OCI-LY1 (cell line): ENCODE data around the gene MUS81.

Experiments
- H2AFZ ChIP-seq: fragments of 200-600 bp; sonication (generic), shearing (Covaris generic); 2 replicates; pipeline ENCODE4 v1.6.0; 2014; ENCODE audit warnings: antibody characterized with exemption, mild to moderate bottlenecking, low read length
- H3F3A ChIP-seq: fragments of 200-600 bp; sonication (generic), shearing (Covaris generic); 2 replicates; pipeline ENCODE4 v1.6.0; 2014; ENCODE audit warnings: mild to moderate bottlenecking, antibody characterized with exemption, low read length, moderate library complexity; ENCODE audit not compliant: insufficient read depth
- H3K27ac ChIP-seq: fragments of 200-600 bp; sonication (generic); 2 replicates; pipeline ENCODE4 v1.5.1; 2014; ENCODE audit warnings: low read length, mixed run types, mild to moderate bottlenecking, low read depth; ENCODE audit not compliant: poor library complexity, severe bottlenecking
- H3K27me3 ChIP-seq: fragments of 200-600 bp; sonication (generic); 2 replicates; pipeline ENCODE4 v1.6.0; 2014; ENCODE audit warnings: antibody characterized with exemption, mild to moderate bottlenecking, low read length, moderate library complexity; ENCODE audit not compliant: insufficient read depth
- H3K36me3 ChIP-seq: fragments of 200-600 bp; sonication (generic); 2 replicates; pipeline ENCODE4 v1.6.1; 2014; ENCODE audit warnings: mild to moderate bottlenecking, antibody characterized with exemption, low read length, moderate library complexity, mixed read lengths; ENCODE audit not compliant: insufficient read depth
- H3K4me1 ChIP-seq: fragments of 200-600 bp; sonication (generic); 2 replicates; pipeline ENCODE4 v1.5.1; 2014; ENCODE audit warnings: mild to moderate bottlenecking, low read length, moderate library complexity; ENCODE audit not compliant: insufficient read depth, severe bottlenecking
- H3K4me2 ChIP-seq: fragments of 200-600 bp; sonication (generic), shearing (Covaris generic); 2 replicates; pipeline ENCODE4 v1.6.1; 2014; ENCODE audit warnings: low read length
- H3K4me3 ChIP-seq: fragments of 200-600 bp; sonication (generic); 2 replicates; pipeline ENCODE4 v1.5.1; 2014; ENCODE audit warnings: low read length, low read depth, mild to moderate bottlenecking, mixed read lengths; ENCODE audit not compliant: poor library complexity, severe bottlenecking
- H3K79me2 ChIP-seq: fragments of 200-600 bp; shearing (Covaris generic); 2 replicates; pipeline ENCODE4 v1.6.1; 2016; ENCODE audit warnings: mixed run types, low read length, mixed read lengths; ENCODE audit not compliant: insufficient read depth
- H3K9ac ChIP-seq: fragments of 200-600 bp; sonication (generic), shearing (Covaris generic); 2 replicates; pipeline ENCODE4 v1.6.1; 2014; ENCODE audit warnings: mild to moderate bottlenecking, low read length, mixed read lengths
- H3K9me2 ChIP-seq: fragments of 200-600 bp; sonication (generic), shearing (Covaris generic); 2 replicates; pipeline ENCODE4 v1.6.1; 2014; ENCODE audit warnings: low read depth, mild to moderate bottlenecking, low read length, mixed read lengths
- H3K9me3 ChIP-seq: fragments of 200-600 bp; shearing (Covaris generic); 2 replicates; pipeline ENCODE4 v1.6.1; 2014; ENCODE audit warnings: low read length, mixed read lengths
- H4K20me1 ChIP-seq: fragments of 200-600 bp; sonication (generic), shearing (Covaris generic); 2 replicates; pipeline ENCODE4 v1.6.0; 2016; ENCODE audit warnings: mild to moderate bottlenecking, low read length; ENCODE audit not compliant: insufficient read depth
- CTCF ChIP-seq: fragments of 200-600 bp; sonication (generic), shearing (Covaris generic); IDR thresholded peaks from 2 replicates; pipeline ENCODE4 v1.5.1; 2017; ENCODE audit warnings: mild to moderate bottlenecking, antibody characterized with exemption, low read length, moderate library complexity, mixed read lengths
- EZH2 ChIP-seq: fragments of 200-600 bp; sonication (generic), shearing (Covaris generic); IDR thresholded peaks from 2 replicates; pipeline ENCODE4 v1.8.0; 2017; ENCODE audit warnings: borderline replicate concordance, mixed run types, mild to moderate bottlenecking, antibody characterized with exemption, low read length, moderate library complexity, mixed read lengths

The MUS81 gene

GRCh38 chr11:65855927-65856363 is 4.3 kb upstream of the MUS81 start:
- H3F3A ChIP-seq: 0 out of 2 replicates have a peak, but pooled peaks cover 5% of the 10 kb centered on the region
- H3K9ac ChIP-seq: no peak overlapping the region; the same call in 1 of the 2 replicates
- peak overlapping the region; percentile 97 for H3K4me2 ChIP-seq
- no peak overlapping the region for H3K27ac ChIP-seq
- H4K20me1 ChIP-seq: peaks cover 5% of the 10 kb centered on the region; the same call in 1 of the 2 replicates
- no peaks in the 10 kb centered on the region for H3K9me2 ChIP-seq
- H3K4me1 ChIP-seq: peaks cover 20% of the 10 kb centered on the region
- H3K27me3 ChIP-seq: no peaks in the 10 kb centered on the region
- no peaks in the 10 kb centered on the region for H3K9me3 ChIP-seq
- H3K79me2 ChIP-seq: peaks cover 18% of the 10 kb centered on the region
- peak overlapping the region; percentile 99 for H3K4me3 ChIP-seq
- peaks cover 66% of the 10 kb centered on the region for H3K36me3 ChIP-seq
- TF ChIP-seq EZH2: no peak
- no peak for TF ChIP-seq CTCF
- no peak overlapping the region for H2AFZ ChIP-seq

GRCh38 chr11:65856689-65857499 is 3.3 kb upstream of the MUS81 start:
- Histone ChIP-seq H3F3A (0 out of 2 replicates have a peak, but pooled peaks cover 5% of the 10 kb centered on the region), H3K4me1 (peaks cover 30% of the 10 kb centered on the region)

GRCh38 chr11:65857500-65857852 is 2.8 kb upstream of the MUS81 start:
- peak overlapping the region; percentile 99 for H3K4me3 ChIP-seq
- H3K9ac ChIP-seq: peak overlapping the region; percentile 99
- 0 out of 2 replicates have a peak, but pooled peaks cover 5% of the 10 kb centered on the region for H3F3A ChIP-seq
- peak overlapping the region; percentile 97 for H3K4me2 ChIP-seq
- H3K36me3 ChIP-seq: peaks cover 64% of the 10 kb centered on the region
- H3K4me1 ChIP-seq: peaks cover 32% of the 10 kb centered on the region
- H3K27me3 ChIP-seq: no peaks in the 10 kb centered on the region
- TF ChIP-seq CTCF: no peak
- no peak for TF ChIP-seq EZH2
- H3K9me2 ChIP-seq: no peaks in the 10 kb centered on the region
- H3K27ac ChIP-seq: peak overlapping the region; percentile 77
- H3K9me3 ChIP-seq: no peaks in the 10 kb centered on the region
- peaks cover 23% of the 10 kb centered on the region for H3K79me2 ChIP-seq
- H4K20me1 ChIP-seq: peaks cover 5% of the 10 kb centered on the region; the same call in 1 of the 2 replicates
- no peak overlapping the region for H2AFZ ChIP-seq

More at GRCh38 chr11:65856689-65857499, 3.3 kb upstream of the MUS81 start:
- Histone ChIP-seq H3K4me3 (peak overlapping the region; percentile 99), H3K27ac (peak overlapping the region; percentile 77), H3K9me2 (no peaks in the 10 kb centered on the region), H3K27me3 (no peaks in the 10 kb centered on the region), H4K20me1 (peaks cover 5% of the 10 kb centered on the region; the same call in 1 of the 2 replicates), H3K36me3 (peaks cover 64% of the 10 kb centered on the region), H3K4me2 (peak overlapping the region; percentile 97), H3K9ac (peak overlapping the region; percentile 99), H3K9me3 (no peaks in the 10 kb centered on the region), H3K79me2 (peaks cover 23% of the 10 kb centered on the region), H2AFZ (no peak overlapping the region)
- TF ChIP-seq CTCF: no peak
- TF ChIP-seq EZH2: no peak
